Measurements from ENCODE around the gene CHKA. TPM values are rescaled to one million over a fixed set of nuclear protein-coding genes. Genes with fewer than 3 reads are reported as not detected.

The CHKA gene
- total and polyA plus RNA-seq, 9 of the 15 experiments (the other 6 are each of a cell fraction or from before 2014, with no cell fraction given) = 3.6 to 37.0 (median 30.2) TPM

DNA sequence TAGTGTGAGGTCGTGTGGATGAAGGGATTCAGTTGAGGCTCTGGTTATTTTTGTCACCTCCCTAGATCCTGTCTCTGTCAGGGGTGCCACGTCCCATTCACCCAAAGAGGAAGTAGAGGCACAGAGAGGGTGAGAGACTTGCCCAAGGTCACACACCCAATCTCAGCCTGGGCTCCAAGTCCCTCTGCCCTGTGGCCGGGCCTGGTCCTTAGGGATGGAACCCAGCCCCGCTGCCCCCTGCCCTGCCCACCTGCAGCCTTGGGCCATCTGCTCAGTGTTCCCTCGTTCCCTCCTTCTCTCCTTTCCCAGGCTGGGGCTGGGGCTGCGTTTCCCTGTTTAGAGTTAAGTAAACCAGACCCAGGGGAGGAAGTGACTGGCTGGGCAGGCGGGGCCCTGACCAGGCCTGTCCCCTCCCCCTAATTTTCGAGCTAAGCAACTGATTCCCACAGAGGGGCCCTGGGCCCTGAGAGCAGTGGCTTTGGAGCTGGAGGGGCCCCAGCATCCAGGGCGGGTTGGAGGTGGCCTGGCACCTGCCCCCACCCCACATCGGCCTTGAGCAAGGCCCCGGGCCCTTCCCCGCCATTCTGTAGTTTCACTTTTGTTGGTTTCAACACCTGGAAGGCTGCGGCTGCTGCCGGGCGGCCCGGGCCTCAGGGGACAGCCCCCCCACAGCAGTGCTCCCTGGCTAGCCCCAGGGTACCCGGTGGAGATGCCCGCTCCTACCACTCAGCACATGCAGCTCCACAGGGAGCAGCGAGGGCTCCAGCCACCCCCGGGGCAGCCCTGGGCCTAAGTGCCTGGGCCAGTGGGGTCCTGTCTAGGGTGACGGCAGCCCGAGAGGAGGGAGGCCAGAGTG is 80.9 kb downstream of the CHKA start (continued):
- TF ChIP-seq, protein P1, sequence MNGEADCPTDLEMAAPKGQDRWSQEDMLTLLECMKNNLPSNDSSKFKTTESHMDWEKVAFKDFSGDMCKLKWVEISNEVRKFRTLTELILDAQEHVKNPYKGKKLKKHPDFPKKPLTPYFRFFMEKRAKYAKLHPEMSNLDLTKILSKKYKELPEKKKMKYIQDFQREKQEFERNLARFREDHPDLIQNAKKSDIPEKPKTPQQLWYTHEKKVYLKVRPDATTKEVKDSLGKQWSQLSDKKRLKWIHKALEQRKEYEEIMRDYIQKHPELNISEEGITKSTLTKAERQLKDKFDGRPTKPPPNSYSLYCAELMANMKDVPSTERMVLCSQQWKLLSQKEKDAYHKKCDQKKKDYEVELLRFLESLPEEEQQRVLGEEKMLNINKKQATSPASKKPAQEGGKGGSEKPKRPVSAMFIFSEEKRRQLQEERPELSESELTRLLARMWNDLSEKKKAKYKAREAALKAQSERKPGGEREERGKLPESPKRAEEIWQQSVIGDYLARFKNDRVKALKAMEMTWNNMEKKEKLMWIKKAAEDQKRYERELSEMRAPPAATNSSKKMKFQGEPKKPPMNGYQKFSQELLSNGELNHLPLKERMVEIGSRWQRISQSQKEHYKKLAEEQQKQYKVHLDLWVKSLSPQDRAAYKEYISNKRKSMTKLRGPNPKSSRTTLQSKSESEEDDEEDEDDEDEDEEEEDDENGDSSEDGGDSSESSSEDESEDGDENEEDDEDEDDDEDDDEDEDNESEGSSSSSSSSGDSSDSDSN (IDR thresholded peaks at IDR 0.05; ENCODE audit: borderline replicate concordance in 1 of 2, low read depth in 2 of 2, low read length in 2 of 2) = peak in 1 of 2 experiments; percentile 56; a peak in 1 of 4 replicates
- TF ChIP-seq, protein P2, sequence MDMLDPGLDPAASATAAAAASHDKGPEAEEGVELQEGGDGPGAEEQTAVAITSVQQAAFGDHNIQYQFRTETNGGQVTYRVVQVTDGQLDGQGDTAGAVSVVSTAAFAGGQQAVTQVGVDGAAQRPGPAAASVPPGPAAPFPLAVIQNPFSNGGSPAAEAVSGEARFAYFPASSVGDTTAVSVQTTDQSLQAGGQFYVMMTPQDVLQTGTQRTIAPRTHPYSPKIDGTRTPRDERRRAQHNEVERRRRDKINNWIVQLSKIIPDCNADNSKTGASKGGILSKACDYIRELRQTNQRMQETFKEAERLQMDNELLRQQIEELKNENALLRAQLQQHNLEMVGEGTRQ (CRISPR knock-in tag; IDR thresholded peaks at IDR 0.05) = no peak
- TF ChIP-seq, protein P3, sequence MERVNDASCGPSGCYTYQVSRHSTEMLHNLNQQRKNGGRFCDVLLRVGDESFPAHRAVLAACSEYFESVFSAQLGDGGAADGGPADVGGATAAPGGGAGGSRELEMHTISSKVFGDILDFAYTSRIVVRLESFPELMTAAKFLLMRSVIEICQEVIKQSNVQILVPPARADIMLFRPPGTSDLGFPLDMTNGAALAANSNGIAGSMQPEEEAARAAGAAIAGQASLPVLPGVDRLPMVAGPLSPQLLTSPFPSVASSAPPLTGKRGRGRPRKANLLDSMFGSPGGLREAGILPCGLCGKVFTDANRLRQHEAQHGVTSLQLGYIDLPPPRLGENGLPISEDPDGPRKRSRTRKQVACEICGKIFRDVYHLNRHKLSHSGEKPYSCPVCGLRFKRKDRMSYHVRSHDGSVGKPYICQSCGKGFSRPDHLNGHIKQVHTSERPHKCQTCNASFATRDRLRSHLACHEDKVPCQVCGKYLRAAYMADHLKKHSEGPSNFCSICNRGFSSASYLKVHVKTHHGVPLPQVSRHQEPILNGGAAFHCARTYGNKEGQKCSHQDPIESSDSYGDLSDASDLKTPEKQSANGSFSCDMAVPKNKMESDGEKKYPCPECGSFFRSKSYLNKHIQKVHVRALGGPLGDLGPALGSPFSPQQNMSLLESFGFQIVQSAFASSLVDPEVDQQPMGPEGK (CRISPR knock-in tag; IDR thresholded peaks at IDR 0.05; ENCODE audit: borderline replicate concordance) = no peak
- TF ChIP-seq, protein P4, sequence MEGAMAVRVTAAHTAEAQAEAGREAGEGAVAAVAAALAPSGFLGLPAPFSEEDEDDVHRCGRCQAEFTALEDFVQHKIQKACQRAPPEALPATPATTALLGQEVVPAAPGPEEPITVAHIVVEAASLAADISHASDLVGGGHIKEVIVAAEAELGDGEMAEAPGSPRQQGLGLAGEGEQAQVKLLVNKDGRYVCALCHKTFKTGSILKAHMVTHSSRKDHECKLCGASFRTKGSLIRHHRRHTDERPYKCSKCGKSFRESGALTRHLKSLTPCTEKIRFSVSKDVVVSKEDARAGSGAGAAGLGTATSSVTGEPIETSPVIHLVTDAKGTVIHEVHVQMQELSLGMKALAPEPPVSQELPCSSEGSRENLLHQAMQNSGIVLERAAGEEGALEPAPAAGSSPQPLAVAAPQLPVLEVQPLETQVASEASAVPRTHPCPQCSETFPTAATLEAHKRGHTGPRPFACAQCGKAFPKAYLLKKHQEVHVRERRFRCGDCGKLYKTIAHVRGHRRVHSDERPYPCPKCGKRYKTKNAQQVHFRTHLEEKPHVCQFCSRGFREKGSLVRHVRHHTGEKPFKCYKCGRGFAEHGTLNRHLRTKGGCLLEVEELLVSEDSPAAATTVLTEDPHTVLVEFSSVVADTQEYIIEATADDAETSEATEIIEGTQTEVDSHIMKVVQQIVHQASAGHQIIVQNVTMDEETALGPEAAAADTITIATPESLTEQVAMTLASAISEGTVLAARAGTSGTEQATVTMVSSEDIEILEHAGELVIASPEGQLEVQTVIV (CRISPR knock-in tag; IDR thresholded peaks at IDR 0.05; ENCODE audit: borderline replicate concordance) = no peak
- TF ChIP-seq, protein P5, sequence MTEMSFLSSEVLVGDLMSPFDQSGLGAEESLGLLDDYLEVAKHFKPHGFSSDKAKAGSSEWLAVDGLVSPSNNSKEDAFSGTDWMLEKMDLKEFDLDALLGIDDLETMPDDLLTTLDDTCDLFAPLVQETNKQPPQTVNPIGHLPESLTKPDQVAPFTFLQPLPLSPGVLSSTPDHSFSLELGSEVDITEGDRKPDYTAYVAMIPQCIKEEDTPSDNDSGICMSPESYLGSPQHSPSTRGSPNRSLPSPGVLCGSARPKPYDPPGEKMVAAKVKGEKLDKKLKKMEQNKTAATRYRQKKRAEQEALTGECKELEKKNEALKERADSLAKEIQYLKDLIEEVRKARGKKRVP (CRISPR knock-in tag; IDR thresholded peaks at IDR 0.05) = 0 out of 2 replicates have a peak, but pooled peaks have one; percentile 6
- peak; percentile 96 for TF ChIP-seq SPI1 (IDR thresholded peaks at IDR 0.05; ENCODE audit: borderline replicate concordance, low read depth, low read length)
- no peak for TF ChIP-seq CBX8 (IDR thresholded peaks at IDR 0.05; ENCODE audit: borderline replicate concordance, extremely low read depth, low read depth, low read length, poor library complexity, severe bottlenecking)
- TF ChIP-seq ARID1B (IDR thresholded peaks at IDR 0.05) = peak; percentile 21; the same call in 1 of the 2 replicates
- no peak for TF ChIP-seq CCAR2 (IDR thresholded peaks at IDR 0.05; ENCODE audit: low read depth, low read length)
- TF ChIP-seq RFX1 (IDR thresholded peaks at IDR 0.05) = no peak
- TF ChIP-seq GTF2F1 (IDR thresholded peaks at IDR 0.05; ENCODE audit: low read depth, low read length) = no peak
- TF ChIP-seq, protein P6, sequence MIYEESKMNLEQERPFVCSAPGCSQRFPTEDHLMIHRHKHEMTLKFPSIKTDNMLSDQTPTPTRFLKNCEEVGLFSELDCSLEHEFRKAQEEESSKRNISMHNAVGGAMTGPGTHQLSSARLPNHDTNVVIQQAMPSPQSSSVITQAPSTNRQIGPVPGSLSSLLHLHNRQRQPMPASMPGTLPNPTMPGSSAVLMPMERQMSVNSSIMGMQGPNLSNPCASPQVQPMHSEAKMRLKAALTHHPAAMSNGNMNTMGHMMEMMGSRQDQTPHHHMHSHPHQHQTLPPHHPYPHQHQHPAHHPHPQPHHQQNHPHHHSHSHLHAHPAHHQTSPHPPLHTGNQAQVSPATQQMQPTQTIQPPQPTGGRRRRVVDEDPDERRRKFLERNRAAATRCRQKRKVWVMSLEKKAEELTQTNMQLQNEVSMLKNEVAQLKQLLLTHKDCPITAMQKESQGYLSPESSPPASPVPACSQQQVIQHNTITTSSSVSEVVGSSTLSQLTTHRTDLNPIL (CRISPR knock-in tag; IDR thresholded peaks at IDR 0.05) = no peak
- no peak for TF ChIP-seq MAFF (IDR thresholded peaks at IDR 0.05; ENCODE audit: low read length)
